Neural cell (in vitro differentiated cells): ENCODE data around the gene NECAP2.

Experiments
- EP300 ChIP-seq: fragments of 450-650 bp; conservative IDR thresholded peaks from 2 replicates; pipeline ENCODE4 v1.6.1; 2014; ENCODE audit warnings: antibody characterized with exemption, mild to moderate bottlenecking, moderate library complexity; ENCODE audit not compliant: poor library complexity, severe bottlenecking
- POLR2AphosphoS5 ChIP-seq: IDR thresholded peaks from 2 replicates; pipeline ENCODE4 v1.6.1; 2012
- TF ChIP-seq, protein P1 (sequence below): fragments of 450-650 bp; IDR thresholded peaks from 2 replicates; pipeline ENCODE4 v1.5.1; 2014; ENCODE audit warnings: antibody characterized with exemption, mild to moderate bottlenecking, moderate library complexity; ENCODE audit not compliant: poor library complexity, severe bottlenecking
- TF ChIP-seq, protein P2 (sequence below): IDR thresholded peaks from 2 replicates; pipeline ENCODE4 v1.6.1; 2012; ENCODE audit warnings: borderline replicate concordance

DNA sequence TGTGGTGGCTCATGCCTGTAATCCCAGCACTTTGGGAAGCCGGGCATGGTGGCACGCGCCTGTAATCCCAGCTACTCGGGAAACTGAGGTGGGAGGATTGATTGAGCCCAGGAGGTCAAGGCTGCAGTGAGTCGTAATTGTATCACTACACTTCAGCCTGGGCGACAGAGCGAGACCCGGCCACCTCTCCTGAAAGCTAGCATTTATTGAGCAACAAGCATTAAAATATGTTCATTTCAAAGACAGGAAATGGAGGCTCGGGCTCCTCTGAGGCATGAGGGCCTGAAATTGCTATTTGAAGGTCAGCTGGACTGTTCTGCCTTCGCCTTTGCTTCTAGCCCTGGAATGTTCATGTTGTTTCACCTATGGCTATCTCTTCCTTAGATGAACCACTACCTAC is 37.8 kb upstream of the NECAP2 start:
- TF ChIP-seq, protein P1, sequence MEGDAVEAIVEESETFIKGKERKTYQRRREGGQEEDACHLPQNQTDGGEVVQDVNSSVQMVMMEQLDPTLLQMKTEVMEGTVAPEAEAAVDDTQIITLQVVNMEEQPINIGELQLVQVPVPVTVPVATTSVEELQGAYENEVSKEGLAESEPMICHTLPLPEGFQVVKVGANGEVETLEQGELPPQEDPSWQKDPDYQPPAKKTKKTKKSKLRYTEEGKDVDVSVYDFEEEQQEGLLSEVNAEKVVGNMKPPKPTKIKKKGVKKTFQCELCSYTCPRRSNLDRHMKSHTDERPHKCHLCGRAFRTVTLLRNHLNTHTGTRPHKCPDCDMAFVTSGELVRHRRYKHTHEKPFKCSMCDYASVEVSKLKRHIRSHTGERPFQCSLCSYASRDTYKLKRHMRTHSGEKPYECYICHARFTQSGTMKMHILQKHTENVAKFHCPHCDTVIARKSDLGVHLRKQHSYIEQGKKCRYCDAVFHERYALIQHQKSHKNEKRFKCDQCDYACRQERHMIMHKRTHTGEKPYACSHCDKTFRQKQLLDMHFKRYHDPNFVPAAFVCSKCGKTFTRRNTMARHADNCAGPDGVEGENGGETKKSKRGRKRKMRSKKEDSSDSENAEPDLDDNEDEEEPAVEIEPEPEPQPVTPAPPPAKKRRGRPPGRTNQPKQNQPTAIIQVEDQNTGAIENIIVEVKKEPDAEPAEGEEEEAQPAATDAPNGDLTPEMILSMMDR, result no peak
- TF ChIP-seq EP300, result no peak
- TF ChIP-seq, protein P2, sequence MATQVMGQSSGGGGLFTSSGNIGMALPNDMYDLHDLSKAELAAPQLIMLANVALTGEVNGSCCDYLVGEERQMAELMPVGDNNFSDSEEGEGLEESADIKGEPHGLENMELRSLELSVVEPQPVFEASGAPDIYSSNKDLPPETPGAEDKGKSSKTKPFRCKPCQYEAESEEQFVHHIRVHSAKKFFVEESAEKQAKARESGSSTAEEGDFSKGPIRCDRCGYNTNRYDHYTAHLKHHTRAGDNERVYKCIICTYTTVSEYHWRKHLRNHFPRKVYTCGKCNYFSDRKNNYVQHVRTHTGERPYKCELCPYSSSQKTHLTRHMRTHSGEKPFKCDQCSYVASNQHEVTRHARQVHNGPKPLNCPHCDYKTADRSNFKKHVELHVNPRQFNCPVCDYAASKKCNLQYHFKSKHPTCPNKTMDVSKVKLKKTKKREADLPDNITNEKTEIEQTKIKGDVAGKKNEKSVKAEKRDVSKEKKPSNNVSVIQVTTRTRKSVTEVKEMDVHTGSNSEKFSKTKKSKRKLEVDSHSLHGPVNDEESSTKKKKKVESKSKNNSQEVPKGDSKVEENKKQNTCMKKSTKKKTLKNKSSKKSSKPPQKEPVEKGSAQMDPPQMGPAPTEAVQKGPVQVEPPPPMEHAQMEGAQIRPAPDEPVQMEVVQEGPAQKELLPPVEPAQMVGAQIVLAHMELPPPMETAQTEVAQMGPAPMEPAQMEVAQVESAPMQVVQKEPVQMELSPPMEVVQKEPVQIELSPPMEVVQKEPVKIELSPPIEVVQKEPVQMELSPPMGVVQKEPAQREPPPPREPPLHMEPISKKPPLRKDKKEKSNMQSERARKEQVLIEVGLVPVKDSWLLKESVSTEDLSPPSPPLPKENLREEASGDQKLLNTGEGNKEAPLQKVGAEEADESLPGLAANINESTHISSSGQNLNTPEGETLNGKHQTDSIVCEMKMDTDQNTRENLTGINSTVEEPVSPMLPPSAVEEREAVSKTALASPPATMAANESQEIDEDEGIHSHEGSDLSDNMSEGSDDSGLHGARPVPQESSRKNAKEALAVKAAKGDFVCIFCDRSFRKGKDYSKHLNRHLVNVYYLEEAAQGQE, result no peak
- no peak for TF ChIP-seq POLR2AphosphoS5
